Prostate gland (tissue), 2 donors: ENCODE results near the gene AFF4.

Experiments used
- POLR2A ChIP-seq: fragments of 450-650 bp; IDR thresholded peaks from one replicate; pipeline ENCODE4 v1.6.1; 2016; ENCODE audit warnings: antibody characterized with exemption, mild to moderate bottlenecking
- TF ChIP-seq, protein P1 (sequence below), 4 experiments: fragments of 200-600 bp in 2 of 4; fragments of 450-650 bp in 2 of 4; sonication (generic) in 2 of 4; IDR thresholded peaks; 1 replicate in 3 of 4; 2 replicates in 1 of 4; pipeline ENCODE4 v1.5.1; 2016 to 2019; ENCODE audit warnings: antibody characterized with exemption in 4 of 4, mild to moderate bottlenecking in 2 of 4, moderate library complexity in 2 of 4

DNA sequence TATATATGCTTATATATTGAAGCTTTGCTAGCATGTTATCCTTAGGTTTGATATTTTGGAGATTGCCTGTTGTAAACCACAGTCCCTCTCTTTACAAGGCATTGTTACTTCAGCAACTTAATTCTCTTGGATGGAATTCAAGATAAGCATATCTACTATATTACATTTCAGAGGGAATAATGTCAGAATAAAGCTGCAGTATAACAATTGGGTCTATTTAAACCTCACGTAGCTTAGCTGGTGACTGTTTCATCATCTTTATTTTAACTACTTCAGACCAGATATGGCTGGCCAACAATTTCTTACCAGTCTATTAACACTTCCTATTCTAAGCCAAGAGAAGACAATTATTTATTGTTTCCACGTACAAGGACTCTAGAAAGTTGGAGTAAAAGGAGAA lies 35.8 kb upstream of the AFF4 start:
- TF ChIP-seq, protein P1, sequence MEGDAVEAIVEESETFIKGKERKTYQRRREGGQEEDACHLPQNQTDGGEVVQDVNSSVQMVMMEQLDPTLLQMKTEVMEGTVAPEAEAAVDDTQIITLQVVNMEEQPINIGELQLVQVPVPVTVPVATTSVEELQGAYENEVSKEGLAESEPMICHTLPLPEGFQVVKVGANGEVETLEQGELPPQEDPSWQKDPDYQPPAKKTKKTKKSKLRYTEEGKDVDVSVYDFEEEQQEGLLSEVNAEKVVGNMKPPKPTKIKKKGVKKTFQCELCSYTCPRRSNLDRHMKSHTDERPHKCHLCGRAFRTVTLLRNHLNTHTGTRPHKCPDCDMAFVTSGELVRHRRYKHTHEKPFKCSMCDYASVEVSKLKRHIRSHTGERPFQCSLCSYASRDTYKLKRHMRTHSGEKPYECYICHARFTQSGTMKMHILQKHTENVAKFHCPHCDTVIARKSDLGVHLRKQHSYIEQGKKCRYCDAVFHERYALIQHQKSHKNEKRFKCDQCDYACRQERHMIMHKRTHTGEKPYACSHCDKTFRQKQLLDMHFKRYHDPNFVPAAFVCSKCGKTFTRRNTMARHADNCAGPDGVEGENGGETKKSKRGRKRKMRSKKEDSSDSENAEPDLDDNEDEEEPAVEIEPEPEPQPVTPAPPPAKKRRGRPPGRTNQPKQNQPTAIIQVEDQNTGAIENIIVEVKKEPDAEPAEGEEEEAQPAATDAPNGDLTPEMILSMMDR (IDR thresholded peaks at IDR 0.05) = no peak
- TF ChIP-seq POLR2A = no peak
